ENCODE data around the gene LRRC61.
"Not testable (repeated sequence)": the region's sequence is repeated elsewhere in the genome, so short reads cannot be mapped to it uniquely, and the experiment has no call there.

Gene LRRC61

DNA sequence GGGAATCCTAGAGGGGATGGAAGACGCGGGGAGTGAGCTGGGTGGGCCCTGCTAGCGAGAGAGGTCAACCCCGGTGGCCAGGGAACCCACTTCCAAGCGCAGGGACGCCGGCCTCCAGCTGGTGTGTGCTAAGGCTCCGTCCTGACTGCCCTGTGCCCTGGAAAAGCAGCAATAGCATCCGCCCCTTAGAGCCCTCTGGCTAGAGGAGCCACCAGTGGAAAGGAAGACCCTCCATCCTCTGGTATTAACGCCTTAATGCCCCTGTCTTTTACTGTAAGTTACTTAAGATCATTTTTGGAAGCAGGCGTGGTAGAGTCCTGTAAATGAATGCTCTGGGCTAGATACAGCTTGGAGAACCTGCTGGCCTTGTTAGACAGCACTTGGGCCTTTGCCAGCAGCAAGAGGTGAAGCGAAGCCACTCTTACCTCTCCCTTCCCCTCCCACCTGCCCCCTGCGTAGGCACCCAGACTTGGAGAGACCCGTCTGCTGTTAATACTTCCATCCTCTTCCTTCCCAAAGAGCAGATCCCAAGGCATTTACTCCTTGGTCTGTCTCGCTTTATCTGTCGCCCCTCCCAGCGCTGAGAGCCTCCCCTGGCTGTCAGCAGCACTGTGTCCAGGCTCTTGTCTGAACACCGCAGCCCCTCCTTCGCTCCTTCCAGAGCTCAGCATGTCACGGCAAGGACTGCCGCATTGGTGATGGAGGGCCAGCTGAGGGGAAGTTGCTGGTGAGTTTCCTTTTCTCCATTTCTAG is 50.1 kb downstream of the LRRC61 start:
- no peak for DNase-seq

DNA sequence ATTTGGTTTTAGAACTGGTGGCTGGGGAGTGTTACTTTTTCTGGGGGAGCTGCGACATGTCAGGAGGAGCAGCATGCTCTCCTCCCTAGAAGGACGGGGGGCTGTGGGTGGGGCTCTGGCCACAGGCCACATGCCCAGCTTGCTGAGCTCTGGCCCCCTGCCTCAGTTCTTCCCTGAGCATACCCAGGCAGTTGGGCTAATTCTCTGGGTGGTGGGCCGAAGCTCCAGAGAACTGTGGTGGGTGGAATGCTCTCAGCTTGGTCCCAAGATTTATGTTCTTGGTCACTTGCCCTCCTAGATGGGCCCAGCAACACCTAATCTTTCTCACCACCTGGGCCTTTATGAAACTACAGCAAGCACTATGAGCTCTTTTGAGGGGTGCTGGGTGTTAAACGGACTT is 50.9 kb downstream of the LRRC61 start:
- no peak for DNase-seq

DNA sequence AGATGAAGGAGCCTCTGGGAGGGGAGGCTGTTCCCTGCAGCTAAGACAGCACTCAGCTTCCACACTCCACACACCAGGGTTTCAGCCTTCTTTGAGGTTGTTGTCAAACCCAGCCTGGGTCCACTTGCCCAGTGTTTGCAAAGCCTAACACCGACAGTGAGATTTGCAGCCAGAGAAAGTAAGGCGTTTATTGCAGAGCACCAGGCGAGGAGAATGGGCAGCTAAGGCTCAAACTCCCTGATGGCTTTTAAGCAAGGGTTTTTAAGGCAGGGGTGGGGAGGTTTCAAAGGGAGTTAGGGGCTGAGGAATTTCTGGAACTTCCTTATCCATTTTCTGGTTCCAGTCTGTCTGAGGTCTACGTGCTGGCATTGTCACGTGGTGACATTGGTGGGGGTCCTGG is 51.3 kb downstream of the LRRC61 start:
- no peak for DNase-seq

DNA sequence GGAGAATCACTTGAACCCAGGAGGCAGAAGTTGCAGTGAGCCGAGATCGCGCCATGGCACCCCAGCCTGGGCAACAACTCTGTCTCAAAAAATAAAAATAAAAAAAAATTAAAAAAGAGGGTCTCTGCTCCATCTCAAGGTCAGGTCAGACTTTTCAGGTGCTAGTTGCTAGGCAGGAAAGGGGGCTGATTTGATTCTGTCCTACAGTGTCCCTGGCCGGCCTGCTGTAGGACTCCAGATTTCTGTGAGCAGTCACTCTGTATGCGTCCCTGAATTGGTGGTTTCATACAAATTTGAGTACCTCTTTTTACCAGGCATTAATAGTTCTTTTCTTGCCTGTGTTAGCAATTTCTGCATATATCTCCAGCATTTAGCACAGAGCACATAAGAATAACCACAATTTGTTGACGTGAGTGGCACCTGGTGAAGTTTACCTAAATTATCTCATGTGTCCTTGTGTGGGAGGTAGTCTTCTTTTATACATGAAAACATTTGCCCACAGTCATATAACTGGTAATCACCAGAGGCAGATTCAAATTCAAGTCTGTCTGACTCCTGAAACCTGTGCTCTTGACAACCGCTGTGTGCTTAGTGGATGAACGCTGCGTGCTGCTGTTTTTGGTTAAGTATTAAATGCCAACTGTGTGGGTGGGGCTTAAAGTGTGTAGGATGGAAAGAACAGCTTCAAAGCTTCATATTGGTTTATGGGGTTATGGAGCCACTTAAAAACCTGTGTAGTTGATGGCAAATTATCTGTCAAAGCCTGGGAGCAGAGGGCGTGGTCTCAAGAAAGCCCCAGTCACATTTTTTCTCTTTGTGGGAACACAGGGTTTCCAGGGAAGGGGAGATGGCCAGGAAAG is 52.7 kb downstream of the LRRC61 start:
- DNase-seq, result peak; percentile 62

DNA sequence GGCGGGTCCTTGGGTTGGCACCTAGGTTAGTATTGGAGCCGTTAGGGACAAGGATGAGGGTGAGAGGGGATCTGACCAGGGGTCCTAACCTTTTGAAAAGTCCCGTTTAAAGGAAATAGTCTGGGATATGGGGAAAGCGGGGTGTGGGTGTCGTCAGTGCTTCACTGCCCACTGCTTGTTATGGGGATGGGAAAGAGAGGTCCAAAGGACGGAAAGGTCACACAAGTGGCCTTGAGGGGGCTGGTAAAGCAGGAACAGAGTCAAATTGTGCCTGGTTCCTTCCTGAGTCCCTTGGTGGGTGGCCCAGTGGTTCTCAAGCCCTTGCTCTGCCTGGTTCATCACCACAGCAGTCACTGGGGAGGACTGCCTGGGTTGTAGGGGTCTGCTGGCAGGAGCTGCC is 53.4 kb downstream of the LRRC61 start:
- no peak for DNase-seq

DNA sequence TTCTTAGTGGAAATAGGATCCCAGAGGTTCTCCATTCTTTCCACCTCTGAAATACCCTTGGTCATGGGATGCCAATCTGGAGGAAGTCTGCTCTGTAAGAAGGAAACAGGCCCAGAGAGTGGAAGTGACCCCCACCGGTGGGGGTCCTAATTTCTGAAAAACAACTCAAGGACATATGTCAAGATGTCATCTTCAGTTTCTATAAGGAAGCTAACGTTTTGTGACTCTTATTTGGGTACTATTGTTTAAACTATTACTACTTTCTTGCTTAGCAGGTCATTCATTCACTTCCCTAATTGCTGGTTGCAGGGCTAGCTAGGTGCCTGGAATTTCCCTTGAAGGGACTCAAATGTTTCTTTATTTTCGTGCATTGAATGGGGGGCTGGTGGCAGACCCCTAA is 54.0 kb downstream of the LRRC61 start:
- no peak for DNase-seq

DNA sequence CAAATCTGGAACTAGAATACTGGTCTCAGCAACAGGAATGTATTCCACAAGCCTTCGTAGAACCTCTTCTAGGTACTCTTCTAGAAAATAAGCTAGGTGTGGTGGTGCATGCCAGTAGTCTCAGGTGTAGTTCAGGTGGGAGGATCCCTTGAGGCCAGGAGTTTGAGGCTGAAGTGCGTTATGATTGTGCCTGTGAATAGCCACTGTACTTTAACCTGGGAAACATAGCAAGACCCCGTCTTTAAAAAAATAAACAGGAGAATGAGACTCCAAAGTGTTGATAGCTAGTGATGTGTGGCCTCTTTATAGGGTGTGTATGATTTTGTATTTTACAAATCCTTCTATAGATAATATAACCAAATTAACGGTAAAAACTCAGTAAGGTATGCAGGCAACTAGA is 54.5 kb downstream of the LRRC61 start:
- DNase-seq, result no peak

DNA sequence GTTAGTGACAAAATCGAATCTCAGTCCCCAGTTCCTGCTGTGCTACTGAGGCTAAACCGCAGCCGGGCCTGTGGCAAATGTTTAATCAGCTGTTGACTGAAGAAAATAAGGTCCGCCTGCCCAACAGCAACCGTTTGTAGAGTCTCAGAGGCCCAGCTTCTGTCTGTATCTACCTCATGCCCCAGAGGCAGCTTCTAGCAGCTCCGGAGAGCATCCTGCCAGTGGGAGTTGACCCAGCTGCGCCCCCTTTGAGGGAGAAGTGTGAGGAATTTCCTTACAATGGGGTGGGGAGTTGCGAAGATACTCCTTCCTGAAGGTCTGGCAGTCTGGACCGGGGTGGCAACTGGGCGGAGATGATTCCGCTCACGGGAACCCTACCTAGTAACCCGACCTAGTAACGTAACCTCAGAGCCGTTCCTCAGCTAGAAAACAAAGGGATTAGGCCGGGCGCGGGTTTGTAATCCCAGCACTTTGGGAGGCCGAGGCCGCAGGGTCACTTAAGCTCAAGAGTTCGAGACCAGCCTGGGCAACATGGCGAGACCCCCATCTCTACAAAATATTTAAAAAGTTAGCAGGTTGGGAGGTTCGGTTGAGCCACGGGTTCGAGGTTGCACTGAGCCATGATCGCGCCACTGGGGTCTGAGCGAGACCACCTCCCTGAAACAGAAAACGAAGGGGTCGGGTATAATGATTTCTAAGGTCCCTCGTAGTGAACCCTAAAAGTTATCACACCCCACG is 55.1 kb downstream of the LRRC61 start:
- DNase-seq, result peak; percentile 38

DNA sequence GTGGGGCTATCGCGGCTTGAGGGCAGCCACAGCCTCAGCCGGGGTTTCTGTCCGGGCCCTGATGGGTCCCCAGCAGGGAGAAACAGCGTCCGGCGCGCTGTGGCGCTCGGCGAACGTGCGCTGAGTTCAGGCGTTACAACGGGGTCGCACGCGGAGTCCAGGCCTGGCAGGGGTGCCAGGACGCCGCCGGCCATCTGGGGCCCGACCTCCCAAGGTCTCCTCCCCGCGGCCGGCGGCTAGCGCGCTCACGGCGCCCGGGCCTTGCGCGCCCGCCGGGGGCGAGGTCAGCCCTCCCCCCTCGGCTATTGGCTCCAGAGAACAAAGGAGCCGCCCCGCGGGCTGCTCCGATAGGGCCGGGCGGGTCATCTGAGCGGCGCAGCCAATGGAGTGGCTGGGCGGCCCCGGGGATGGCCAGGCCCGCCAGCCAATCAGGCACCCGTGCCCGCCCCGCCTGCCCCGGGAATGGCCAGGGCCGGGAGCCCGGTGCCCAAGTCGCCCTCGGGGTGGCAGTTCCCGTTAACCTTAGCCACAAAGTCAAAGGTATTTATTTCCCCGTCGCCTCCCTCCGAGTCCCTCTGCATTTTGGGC is 55.8 kb downstream of the LRRC61 start, which contains the start of gene ZNF775:
Gene ZNF775 (plus strand): TSS at position 478 of the 588 bp plus-strand sequence. CDS start 9,141 bp downstream, outside the sequence.
- DNase-seq, result peak; percentile 94

DNA sequence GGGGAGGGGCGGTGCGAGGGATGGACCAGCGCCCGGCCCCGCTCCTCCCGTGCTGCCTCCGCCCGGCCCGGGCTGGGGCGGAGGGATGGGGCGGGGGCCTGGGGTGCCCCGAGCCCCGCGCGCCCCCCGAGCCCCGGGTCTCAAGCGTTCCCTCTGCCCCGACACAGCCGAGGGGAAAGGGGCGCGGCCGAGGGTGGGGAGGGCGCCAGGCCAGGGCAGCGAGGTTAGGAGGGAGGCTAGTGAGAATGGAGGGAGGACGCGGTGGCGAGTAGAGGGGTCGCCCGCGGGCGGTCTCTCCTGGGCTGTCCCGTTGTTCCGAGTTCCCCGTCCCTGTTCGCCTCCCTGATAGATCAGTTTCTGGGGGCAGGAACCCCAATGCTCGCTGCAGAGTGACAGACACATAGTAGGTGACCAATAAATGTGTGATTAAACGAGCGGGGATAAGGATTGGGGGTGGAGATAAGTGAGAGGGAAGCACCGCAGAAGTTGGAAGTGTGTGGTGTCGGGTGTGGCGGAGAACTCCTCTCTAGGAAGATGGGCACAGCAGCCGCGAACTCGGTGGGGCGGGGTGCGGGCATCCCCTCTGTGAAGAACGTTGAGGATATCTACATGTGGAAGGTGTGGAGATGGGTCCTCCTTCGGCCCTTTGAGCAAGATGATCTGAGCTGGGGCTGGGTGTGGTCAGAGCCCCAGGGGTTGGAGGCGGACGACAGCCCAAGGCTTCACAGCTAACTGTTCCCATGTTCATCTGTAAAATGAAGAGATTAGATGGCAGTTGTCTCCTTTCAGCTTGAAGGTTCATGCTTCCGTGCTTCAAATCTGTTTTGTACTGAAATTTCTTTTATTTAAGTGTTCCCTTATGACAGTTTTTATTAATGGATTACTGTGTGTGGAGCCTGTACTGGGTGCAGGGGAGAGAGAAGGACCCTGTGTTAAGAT is 56.6 kb downstream of the LRRC61 start:
- peak; percentile 25 for DNase-seq

DNA sequence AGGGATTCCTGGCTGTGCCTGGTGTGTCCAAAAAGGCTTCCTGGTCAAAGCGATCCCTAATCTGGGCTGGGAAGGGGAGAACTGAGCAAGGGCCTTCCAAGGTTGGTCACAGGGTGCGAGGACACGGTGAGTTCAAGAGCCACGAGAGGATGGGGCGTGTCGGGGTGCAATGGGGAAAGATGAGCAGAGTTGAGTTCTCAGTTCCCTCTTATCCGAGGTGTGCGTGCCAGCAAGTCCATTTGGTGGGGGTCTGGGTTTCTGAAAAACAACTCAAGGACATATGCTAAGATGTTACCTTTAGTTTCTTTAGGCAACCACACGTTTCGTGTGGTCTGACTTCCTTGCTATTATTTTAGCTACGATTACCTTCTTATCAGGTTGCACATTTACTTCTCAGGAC is 57.3 kb downstream of the LRRC61 start:
- no peak for DNase-seq

DNA sequence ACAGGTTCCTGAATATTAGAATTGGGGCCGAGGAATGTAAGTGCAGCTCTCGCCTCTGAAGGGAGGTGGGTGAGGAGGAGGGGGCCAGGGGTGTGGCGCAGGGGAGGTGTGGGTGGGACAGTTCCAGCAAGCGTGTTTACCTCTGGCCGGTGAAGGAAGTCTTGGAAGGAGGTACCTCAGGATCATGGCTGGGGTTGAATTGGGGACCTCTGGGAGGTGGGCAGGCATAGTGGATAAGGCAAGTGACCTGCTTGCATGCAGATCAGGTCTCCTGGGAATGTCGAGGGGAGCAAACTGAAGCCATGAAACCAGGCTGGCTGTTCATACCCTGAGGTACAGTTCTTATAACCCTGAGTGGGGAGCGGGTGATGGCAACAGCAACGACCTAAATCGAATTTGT is 57.9 kb downstream of the LRRC61 start:
- DNase-seq, result no peak

DNA sequence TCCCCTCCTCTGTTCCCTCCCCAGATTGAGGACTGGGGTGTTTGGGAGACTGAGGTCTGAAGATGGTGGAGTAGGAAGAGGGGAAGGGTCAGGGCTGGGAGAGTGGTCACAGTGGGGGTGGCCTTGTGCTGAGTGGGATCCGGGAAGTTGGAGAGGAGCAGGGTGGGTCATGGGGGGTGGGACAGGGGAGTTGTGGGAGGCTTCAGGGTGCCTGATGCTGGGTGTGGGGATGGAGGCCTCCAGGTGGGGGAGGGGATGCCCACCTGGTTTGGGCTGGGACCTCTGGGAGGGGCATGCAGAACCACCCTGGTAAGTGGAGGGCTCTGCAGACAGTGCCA is 58.6 kb downstream of the LRRC61 start:
- DNase-seq, result no peak

DNA sequence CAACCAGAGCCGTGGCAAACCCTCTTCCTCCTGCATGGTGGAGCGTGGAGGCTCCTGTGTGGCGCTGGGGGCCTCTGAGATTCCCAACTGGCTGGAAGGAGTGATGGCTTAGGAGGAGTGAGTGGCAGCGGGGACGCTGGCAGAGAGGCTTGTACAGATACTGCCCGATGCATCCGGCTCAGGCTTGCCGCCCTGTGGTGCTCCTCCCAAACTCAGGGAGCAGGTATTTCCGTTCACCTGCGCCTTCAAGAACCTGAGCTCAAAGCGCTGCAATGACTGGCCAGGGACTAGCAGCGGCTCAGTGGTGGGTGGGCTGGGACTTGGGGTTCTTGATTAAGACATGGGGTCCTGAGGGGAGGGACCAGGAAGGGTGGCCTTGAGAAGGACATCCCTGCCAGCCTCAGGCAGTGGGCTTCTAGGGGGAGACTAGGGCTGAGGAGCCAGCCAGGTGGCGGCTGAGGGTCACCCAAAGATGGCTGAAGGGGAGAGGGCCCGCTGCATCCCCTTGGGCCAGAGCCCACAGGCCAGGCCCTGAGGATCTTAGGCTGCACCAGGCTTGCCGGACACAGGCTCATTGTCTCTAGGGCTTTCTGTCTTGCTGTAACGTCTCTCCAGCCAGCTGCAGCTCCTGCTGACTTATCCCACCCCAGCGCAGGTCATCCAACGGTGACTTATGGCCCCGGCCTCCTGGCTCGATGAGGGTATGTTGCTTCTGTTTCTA is 59.1 kb downstream of the LRRC61 start:
- no peak for DNase-seq

DNA sequence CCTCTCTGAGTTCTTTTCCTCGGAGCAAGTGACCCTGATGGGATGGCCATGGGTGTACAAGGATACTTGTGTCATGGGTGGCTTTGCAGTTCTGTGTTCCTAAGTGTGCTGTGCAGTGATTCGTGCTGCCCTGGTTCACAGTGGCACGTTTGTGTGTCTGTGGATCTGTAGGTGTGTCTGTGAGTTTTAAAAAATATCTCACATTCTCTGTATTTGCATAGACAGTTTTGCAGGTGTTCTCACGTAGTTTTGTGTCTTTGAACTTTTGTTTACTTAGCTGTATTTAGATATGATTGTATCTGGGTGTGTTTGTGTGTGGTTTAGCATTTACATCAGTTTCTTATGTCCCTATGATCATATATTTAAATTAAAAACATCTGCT is 59.7 kb downstream of the LRRC61 start:
- no peak for DNase-seq

DNA sequence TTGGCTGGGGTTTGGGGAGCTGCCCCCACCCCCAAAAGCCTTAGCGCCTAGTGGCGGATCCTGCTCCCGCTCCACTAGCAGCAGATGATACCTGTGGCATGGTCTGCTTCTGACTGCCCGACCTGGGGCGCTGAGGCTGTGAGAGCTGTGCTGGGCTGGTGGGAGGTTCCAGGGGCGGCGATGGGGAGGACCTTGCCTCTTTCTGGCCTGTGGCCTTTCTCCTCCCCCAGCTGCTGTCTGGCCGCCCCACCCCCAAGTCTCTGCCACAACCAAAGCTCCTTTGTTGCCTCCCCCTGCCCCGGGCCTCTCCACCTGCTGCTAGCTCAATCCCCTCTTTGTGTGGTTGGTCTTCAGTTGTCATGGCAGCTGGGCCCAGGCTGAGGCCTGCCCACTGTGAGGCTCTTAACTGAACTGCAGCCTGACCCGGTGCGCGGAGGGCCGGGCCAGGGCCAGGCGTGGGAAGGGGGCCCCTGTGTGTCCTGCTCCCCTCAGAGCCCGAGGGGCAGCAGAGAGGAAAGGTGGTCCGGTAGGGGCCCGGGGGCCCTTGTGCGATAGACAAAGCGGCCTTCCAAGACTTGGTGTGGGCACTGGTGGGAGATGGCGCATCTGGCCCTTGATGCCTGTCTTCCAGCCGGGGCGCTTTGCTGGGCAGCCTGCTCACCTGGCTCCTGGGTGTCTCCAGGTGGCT is 60.7 kb downstream of the LRRC61 start:
- no peak for DNase-seq

DNA sequence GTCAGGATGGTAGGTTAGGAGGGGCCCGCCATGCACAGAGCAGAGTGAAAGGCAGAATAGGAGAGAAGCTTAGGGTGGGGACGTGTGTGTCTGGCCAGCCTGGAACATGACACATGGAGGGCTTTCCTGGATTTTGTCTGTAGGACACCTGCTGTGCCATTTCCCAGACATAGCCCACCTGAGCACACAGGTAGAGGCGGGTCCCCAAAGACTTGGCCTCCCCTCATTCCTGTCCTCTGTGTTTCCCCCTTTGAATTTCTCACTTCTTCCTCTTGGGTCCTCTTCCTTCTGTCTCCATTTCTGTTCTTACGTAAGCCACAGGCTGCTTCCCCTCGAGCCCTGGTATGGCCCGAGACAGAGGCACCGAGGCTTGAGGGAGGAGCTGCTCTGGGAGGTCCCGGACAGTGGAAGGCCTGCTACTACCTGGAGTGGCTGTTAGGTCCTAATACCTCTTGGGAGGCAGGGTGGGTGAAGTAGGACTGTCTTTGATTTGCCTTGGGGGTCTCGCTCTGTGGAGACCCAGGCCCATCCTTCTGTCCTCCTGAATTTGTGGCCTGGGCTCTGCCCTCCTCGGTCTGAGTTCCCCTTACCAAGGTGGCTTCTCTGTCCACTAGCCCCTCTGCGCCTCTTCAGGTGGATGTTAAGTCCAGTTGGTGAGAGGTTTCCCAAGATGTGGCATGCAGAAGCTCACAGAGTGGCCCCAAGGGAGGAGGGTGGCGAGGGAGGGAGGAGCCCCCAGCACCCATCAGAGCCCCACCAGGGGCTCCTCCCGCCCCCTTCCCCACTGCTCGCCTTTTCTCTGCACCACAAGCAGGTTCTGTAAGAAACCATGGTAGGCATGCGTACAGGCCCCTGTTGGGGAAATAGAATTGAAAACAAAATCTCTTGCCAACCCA is 61.5 kb downstream of the LRRC61 start:
- DNase-seq, result no peak

DNA sequence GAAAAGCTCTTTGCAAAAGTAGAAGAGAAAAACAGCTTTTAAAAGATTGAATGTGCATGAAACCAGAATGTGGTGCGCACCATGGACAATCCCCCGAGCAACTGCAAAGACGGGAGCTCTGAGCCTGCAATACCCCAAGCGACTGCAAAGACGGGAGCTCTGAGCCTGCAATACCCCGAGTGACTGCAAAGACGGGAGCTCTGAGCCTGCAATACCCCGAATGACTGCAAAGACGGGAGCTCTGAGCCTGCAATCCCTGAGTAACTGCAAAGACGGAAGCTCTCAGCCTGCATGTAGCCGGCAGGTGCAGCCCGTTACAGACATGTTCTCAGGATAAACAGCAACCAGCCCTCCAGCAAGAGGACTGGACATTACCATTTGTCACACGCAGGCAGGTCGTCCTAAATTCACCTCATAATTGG is 62.2 kb downstream of the LRRC61 start:
- DNase-seq, result no peak

DNA sequence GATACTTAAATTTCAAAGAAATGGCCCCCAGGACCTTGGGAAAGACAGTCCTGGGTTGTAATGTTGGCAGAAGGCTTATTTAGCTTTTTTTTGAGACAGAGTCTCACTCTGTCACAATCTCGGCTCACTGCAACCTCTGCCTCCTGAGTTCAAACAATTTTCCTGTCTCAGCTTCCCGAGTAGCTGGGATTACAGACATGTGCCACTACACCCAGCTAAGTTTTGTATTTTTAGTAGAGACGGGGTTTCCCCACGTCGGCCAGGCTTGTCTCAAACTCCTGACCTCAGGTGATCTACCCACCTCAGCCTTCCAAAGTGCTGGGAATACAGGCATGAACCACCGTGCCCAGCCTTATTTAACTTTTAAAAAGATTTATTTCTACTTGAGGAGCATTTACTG is 62.7 kb downstream of the LRRC61 start:
- not testable (repeated sequence) for DNase-seq

All from activated CD4-positive, alpha-beta T cell treated with anti-CD3 and anti-CD28 coated beads for 48 hours (primary cell).